Body of pancreas (tissue), 4 donors: ENCODE results near the gene ARHGDIA.

Experiments
- CTCF ChIP-seq, 7 experiments: fragments of 450-650 bp in 4 of 7; fragments of 200-600 bp in 3 of 7; sonication (generic) in 3 of 7; IDR thresholded peaks; one replicate each; pipeline ENCODE4 v1.5.1; 2016 to 2019; ENCODE audit warnings: antibody characterized with exemption in 7 of 7
- POLR2A ChIP-seq, 3 donors: fragments of 450-650 bp; IDR thresholded peaks; one replicate each; pipeline ENCODE4 v1.6.1; 2016; ENCODE audit warnings: antibody characterized with exemption in 3 of 3, mild to moderate bottlenecking in 2 of 3

- TF ChIP-seq CTCF (IDR thresholded peaks at IDR 0.05) = no peak
- TF ChIP-seq POLR2A (IDR thresholded peaks at IDR 0.05) = no peak
Observed at GRCh38 chr17:81821147-81821546, 50.0 kb downstream of the ARHGDIA start.
